Thoracic aorta (tissue), 2 donors: ENCODE results near the gene ERI3. TPM values are rescaled to one million over a fixed set of nuclear protein-coding genes. Genes with fewer than 3 reads are reported as not detected.

Experiments
- ATAC-seq: fragments of 150-250 bp; one replicate; pipeline ENCODE4 v1.8.0; 2017; ENCODE audit warnings: low read depth; ENCODE audit not compliant: insufficient number of reproducible peaks, low FRiP score
- DNase-seq: peaks from one replicate; pipeline ENCODE4 v3.0.0-alpha.2; 2020; ENCODE audit warnings: low spot score
- H3K27ac ChIP-seq, 2 donors: fragments of 200-600 bp; sonication (generic); 1 replicate in 1 of 2; 2 replicates in 1 of 2; pipeline ENCODE4 v1.5.1; 2016; ENCODE audit warnings: mild to moderate bottlenecking in 2 of 2, moderate library complexity in 2 of 2
- H3K27me3 ChIP-seq: fragments of 200-600 bp; sonication (generic); replicated peaks from 2 replicates; pipeline ENCODE4 v1.6.0; 2016; ENCODE audit warnings: mild to moderate bottlenecking; ENCODE audit not compliant: insufficient read depth
- H3K36me3 ChIP-seq: fragments of 200-600 bp; sonication (generic); one replicate; pipeline ENCODE4 v1.5.1; 2016
- H3K4me1 ChIP-seq, 2 donors: fragments of 200-600 bp; sonication (generic); 1 replicate in 1 of 2; 2 replicates in 1 of 2; pipeline versions ENCODE4 v1.5.1 to v1.6.0; 2016; ENCODE audit warnings: low read depth in 2 of 2, mild to moderate bottlenecking in 1 of 2; ENCODE audit not compliant: control insufficient read depth in 1 of 2
- H3K4me3 ChIP-seq: fragments of 200-600 bp; sonication (generic); 2 replicates; pipeline ENCODE4 v1.5.1; 2016; ENCODE audit warnings: mild to moderate bottlenecking
- H3K9me3 ChIP-seq: fragments of 200-600 bp; sonication (generic); 2 replicates; pipeline ENCODE4 v1.5.1; 2016
- total RNA-seq, 2 donors: library from RNA; depleted of rRNA; stranded (reverse); fragments of >200 nt; gene quantifications; one replicate each; pipeline versions ENCODE4 v1.1.0 to v1.2.3, GENCODE V29; 2016
- TF ChIP-seq, protein P1 (sequence below): fragments of 200-600 bp; sonication (generic); IDR thresholded peaks from one replicate; pipeline ENCODE4 v1.5.1; 2019; ENCODE audit warnings: antibody characterized with exemption

Gene ERI3
- total RNA-seq, 2 donors from 2014 or later = 41.5 to 96.3 TPM

- Histone ChIP-seq H3K27ac (no peak overlapping the region), H3K36me3 (no peaks in the 10 kb centered on the region), H3K4me3 (no peak overlapping the region), H3K4me1 (no peaks in the 10 kb centered on the region), H3K27me3 (no peaks in the 10 kb centered on the region), H3K9me3 (no peaks in the 10 kb centered on the region)
- TF ChIP-seq, protein P1, sequence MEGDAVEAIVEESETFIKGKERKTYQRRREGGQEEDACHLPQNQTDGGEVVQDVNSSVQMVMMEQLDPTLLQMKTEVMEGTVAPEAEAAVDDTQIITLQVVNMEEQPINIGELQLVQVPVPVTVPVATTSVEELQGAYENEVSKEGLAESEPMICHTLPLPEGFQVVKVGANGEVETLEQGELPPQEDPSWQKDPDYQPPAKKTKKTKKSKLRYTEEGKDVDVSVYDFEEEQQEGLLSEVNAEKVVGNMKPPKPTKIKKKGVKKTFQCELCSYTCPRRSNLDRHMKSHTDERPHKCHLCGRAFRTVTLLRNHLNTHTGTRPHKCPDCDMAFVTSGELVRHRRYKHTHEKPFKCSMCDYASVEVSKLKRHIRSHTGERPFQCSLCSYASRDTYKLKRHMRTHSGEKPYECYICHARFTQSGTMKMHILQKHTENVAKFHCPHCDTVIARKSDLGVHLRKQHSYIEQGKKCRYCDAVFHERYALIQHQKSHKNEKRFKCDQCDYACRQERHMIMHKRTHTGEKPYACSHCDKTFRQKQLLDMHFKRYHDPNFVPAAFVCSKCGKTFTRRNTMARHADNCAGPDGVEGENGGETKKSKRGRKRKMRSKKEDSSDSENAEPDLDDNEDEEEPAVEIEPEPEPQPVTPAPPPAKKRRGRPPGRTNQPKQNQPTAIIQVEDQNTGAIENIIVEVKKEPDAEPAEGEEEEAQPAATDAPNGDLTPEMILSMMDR = no peak
- ATAC-seq = no peak
- DNase-seq = no peak
Observed at GRCh38 chr1:44265656-44266358, 89.2 kb downstream of the ERI3 start.

- no peak for ATAC-seq
Observed at GRCh38 chr1:44264451-44264771, 90.6 kb downstream of the ERI3 start.

DNA sequence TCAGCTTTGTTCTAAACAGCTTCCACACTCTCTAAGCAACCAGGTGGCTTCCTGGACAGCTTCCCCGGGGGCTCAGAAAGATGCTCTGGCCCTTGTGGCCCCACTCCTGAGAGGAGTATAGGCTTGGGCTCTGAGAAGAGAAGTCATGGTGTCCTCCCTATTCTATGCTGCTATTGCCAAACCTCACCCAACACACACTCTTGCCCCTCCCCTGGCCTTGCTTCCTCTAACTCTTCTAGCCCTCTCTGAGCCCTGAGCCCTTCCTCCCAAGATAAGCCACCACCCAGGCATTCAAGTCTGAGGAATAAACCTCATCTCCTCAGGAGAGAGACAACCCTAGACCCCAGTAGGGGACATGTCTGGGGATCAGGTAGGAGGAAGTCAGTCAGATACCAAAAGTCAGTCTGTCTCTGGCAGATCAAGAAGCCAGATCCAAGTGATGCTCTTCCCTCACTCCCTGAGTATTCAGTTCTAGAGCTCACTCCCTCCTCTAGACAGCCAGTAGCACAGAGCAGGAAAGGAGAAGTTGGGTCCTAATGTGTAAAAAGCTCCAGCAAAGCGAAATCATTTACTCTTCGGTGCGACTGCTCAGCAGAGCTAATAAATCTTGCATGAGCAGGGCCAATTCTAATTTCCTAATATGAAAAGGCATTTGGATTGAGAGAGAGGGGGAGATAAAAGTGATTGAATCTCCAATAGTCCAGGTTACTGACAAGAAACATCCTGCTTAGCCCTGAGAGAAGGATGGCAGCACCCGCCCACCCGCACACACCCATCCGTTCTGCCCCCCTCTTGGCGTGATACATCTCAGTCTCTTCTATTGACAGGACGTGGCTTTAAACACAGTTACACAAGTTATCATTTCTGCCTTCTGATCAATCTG is 91.2 kb downstream of the ERI3 start:
- DNase-seq (no peak), ATAC-seq (no peak)
- Histone ChIP-seq H3K4me3 (no peak overlapping the region), H3K27ac (no peak overlapping the region), H3K4me1 (no peaks in the 10 kb centered on the region), H3K36me3 (no peaks in the 10 kb centered on the region), H3K27me3 (no peaks in the 10 kb centered on the region), H3K9me3 (no peaks in the 10 kb centered on the region)
- TF ChIP-seq, protein P1 = no peak

More at GRCh38 chr1:44264451-44264771, 90.6 kb downstream of the ERI3 start:
- Histone ChIP-seq H3K4me1 (no peaks in the 10 kb centered on the region), H3K4me3 (no peak overlapping the region), H3K9me3 (no peaks in the 10 kb centered on the region), H3K27me3 (no peaks in the 10 kb centered on the region), H3K36me3 (no peaks in the 10 kb centered on the region), H3K27ac (no peak overlapping the region)
- DNase-seq = no peak
- TF ChIP-seq, protein P1 = no peak

DNA sequence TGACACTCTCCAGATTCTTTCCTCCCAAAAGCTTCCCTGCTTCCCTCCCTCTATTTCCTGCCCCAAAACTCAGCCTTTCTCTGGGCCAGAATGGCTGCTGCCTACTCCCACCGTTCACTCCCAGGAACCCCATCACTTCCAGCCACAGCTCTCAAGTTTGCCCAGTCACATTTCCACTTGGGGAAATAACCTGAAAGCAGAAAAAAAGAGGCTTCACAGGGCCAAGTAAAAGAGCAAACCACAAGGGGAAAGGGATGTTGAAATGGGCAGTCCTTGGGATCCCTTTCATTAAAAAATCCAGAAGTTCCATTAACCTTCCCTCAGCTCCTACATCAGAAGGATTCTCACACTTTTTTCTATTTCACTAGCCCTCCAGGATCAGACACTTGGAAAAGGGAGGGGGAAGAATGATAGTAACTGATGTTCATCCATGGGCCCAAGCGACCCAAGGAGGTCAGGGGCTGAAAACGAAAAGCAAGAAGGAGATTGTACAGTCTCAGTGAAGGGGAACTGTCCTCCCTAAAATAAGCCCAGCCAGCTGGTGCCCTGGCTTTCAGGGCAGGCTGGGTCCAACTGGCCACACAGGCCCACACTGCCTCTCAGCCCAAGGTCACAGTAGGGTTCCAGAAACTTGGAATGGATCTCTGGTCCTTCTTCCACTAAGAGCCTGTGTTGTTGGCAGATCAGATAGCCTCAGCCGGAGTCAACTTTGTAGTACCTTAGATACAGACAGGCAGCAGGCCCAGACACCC is 92.1 kb downstream of the ERI3 start:
- H3K4me3 ChIP-seq = no peak overlapping the region
- DNase-seq (no peak), ATAC-seq (no peak)
- no peak overlapping the region for H3K27ac ChIP-seq
- TF ChIP-seq, protein P1 = no peak
- H3K36me3 ChIP-seq = no peaks in the 10 kb centered on the region
- H3K27me3 ChIP-seq = no peaks in the 10 kb centered on the region
- H3K4me1 ChIP-seq = no peaks in the 10 kb centered on the region
- H3K9me3 ChIP-seq = no peaks in the 10 kb centered on the region

DNA sequence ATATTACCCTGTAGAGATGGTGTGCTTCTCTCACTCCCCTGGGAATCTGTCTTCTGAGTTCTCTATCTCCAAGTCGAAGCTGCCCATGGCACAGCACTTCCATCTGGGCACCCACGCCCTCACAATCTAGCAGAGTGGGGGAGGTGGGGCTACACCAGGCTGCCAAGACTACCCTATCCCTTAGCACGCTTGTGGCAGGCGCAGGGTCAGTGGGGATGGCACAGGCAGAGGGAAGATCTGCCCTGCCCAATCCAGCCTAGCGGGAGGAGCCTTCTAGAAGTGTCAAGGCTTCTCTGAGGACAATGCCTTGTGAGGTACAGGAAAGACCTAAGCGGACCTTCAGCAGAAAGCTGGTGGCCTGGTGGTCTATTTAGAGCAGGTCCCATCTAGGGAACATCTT is 92.6 kb downstream of the ERI3 start:
- Histone ChIP-seq H3K4me1 (no peaks in the 10 kb centered on the region), H3K27ac (no peak overlapping the region), H3K9me3 (no peaks in the 10 kb centered on the region), H3K36me3 (no peaks in the 10 kb centered on the region), H3K4me3 (no peak overlapping the region), H3K27me3 (no peaks in the 10 kb centered on the region)
- TF ChIP-seq, protein P1 = no peak
- DNase-seq (no peak), ATAC-seq (no peak)
